Fibroblast of lung (primary cell): Measurements from ENCODE around the gene PTGS1. TPM values are rescaled to one million over a fixed set of nuclear protein-coding genes. Genes with fewer than 3 reads are reported as not detected.

Experiments
- DNase-seq, 2 donors: peaks; one replicate each; pipeline versions ENCODE4 v3.0.0 to v3.0.0-alpha.2; 2010; ENCODE audit warnings: low read depth in 2 of 2
- H2AFZ ChIP-seq: 2 replicates; pipeline ENCODE4 v1.5.1; 2012; ENCODE audit warnings: low read length, control low read depth, inconsistent platforms
- H3K27ac ChIP-seq: 2 replicates; pipeline ENCODE4 v1.5.1; 2011; ENCODE audit warnings: low read length, control low read depth; ENCODE audit not compliant: insufficient read depth
- H3K27me3 ChIP-seq: 2 replicates; pipeline ENCODE4 v1.5.1; 2011; ENCODE audit warnings: mild to moderate bottlenecking, low read length; ENCODE audit not compliant: control insufficient read depth, insufficient read depth
- H3K36me3 ChIP-seq: 2 replicates; pipeline ENCODE4 v1.5.1; 2011; ENCODE audit warnings: low read length; ENCODE audit not compliant: control insufficient read depth, insufficient read depth
- H3K4me1 ChIP-seq: 2 replicates; pipeline ENCODE4 v1.5.1; 2011; ENCODE audit warnings: low read length; ENCODE audit not compliant: control insufficient read depth, insufficient read depth; ENCODE audit errors: extremely low read depth
- H3K4me2 ChIP-seq: 2 replicates; pipeline ENCODE4 v1.5.1; 2011; ENCODE audit warnings: low read length, control low read depth; ENCODE audit not compliant: insufficient read depth; ENCODE audit errors: extremely low read depth
- H3K4me3 ChIP-seq, 4 experiments: fragments of 200-600 bp in 1 of 4; sonication (generic) in 1 of 4; replicated peaks in 1 of 4; 2 replicates each; pipeline ENCODE4 v1.5.1; 2011 to 2016; ENCODE audit warnings: low read length in 4 of 4, low read depth in 3 of 4, mild to moderate bottlenecking in 3 of 4, control low read depth in 2 of 4, inconsistent platforms in 1 of 4, mixed read lengths in 1 of 4; ENCODE audit not compliant: insufficient read depth in 1 of 4; ENCODE audit errors: control extremely low read depth in 1 of 4
- H3K79me2 ChIP-seq: 2 replicates; pipeline ENCODE4 v1.5.1; 2012; ENCODE audit warnings: mild to moderate bottlenecking, low read length, inconsistent platforms; ENCODE audit not compliant: control insufficient read depth, insufficient read depth
- H3K9ac ChIP-seq: 2 replicates; pipeline ENCODE4 v1.5.1; 2011; ENCODE audit warnings: mild to moderate bottlenecking, low read length, control low read depth; ENCODE audit not compliant: insufficient read depth
- H3K9me3 ChIP-seq: 2 replicates; pipeline ENCODE4 v1.5.1; 2012; ENCODE audit warnings: low read depth, low read length; ENCODE audit not compliant: control insufficient read depth, insufficient read depth
- H4K20me1 ChIP-seq: 2 replicates; pipeline ENCODE4 v1.5.1; 2011; ENCODE audit warnings: low read length; ENCODE audit not compliant: control insufficient read depth, insufficient read depth; ENCODE audit errors: extremely low read depth
- CTCF ChIP-seq, 2 donors: IDR thresholded peaks in 1 of 2; conservative IDR thresholded peaks in 1 of 2; 1 replicate in 1 of 2; 2 replicates in 1 of 2; pipeline ENCODE4 v1.5.1; 2011 to 2012; ENCODE audit warnings: low read length in 2 of 2, control low read depth in 1 of 2, inconsistent platforms in 1 of 2, low read depth in 1 of 2, mild to moderate bottlenecking in 1 of 2
- EZH2 ChIP-seq: IDR thresholded peaks from 2 replicates; pipeline ENCODE4 v1.5.1; 2012; ENCODE audit warnings: low read length, control low read depth, mild to moderate bottlenecking; ENCODE audit errors: missing control alignments
- polyA plus RNA-seq, 2 donors: library from polyadenylated mRNA; depleted of rRNA in 1 of 2; stranded (reverse) in 1 of 2; unstranded in 1 of 2; fragments of >200 nt; gene quantifications; 2 replicates each; pipeline ENCODE4 v1.2.1, GENCODE V29; 2011 to 2012; ENCODE audit warnings: missing spikeins in 1 of 2
- total RNA-seq: library from RNA; depleted of rRNA; stranded (reverse); fragments of >200 nt; gene quantifications from 2 replicates; pipeline ENCODE4 v1.2.1, GENCODE V29; 2014

The PTGS1 gene
- total and polyA plus RNA-seq, 2 donors (not counting 1 experiment from before 2014, with no cell fraction given), result 13.4 to 86.5 TPM

- H3K27ac ChIP-seq, result no peak overlapping the region
- no peak overlapping the region for H2AFZ ChIP-seq
- no peak for DNase-seq
- no peaks in the 10 kb centered on the region for H3K9me3 ChIP-seq
- H4K20me1 ChIP-seq, result no peaks in the 10 kb centered on the region
- no peaks in the 10 kb centered on the region for H3K36me3 ChIP-seq
- peaks cover 7% of the 10 kb centered on the region for H3K4me1 ChIP-seq
- no peaks in the 10 kb centered on the region for H3K27me3 ChIP-seq
- no peak overlapping the region for H3K9ac ChIP-seq
- no peak overlapping the region for H3K4me2 ChIP-seq
- no peaks in the 10 kb centered on the region for H3K79me2 ChIP-seq
- TF ChIP-seq EZH2 (no peak), CTCF (conservative IDR thresholded peaks at IDR 0.05 in 1 of 2, IDR thresholded peaks at IDR 0.05 in 1 of 2; ENCODE audit: low read depth in 1 of 2, low read length in 2 of 2) (no peak)
- no peak overlapping the region for H3K4me3 ChIP-seq
Measured at GRCh38 chr9:122349201-122349600, 21.6 kb upstream of the PTGS1 start.

GRCh38 chr9:122350577-122351355 is 20.1 kb upstream of the PTGS1 start:
- TF ChIP-seq EZH2 (no peak), CTCF (conservative IDR thresholded peaks at IDR 0.05 in 1 of 2, IDR thresholded peaks at IDR 0.05 in 1 of 2; ENCODE audit: low read depth in 1 of 2, low read length in 2 of 2) (peak; percentile 95 to 97)
- H3K27ac ChIP-seq, result no peak overlapping the region
- no peak overlapping the region for H3K4me2 ChIP-seq

GRCh38 chr9:122354536-122355199 is 16.2 kb upstream of the PTGS1 start:
- no peak for TF ChIP-seq CTCF (conservative IDR thresholded peaks at IDR 0.05 in 1 of 2, IDR thresholded peaks at IDR 0.05 in 1 of 2; ENCODE audit: low read depth in 1 of 2, low read length in 2 of 2)
- no peak for TF ChIP-seq EZH2

More at GRCh38 chr9:122350577-122351355, 20.1 kb upstream of the PTGS1 start:
- no peaks in the 10 kb centered on the region for H3K27me3 ChIP-seq
- no peaks in the 10 kb centered on the region for H4K20me1 ChIP-seq
- H2AFZ ChIP-seq, result no peak overlapping the region
- H3K4me3 ChIP-seq, result no peak overlapping the region
- no peaks in the 10 kb centered on the region for H3K9me3 ChIP-seq
- H3K36me3 ChIP-seq, result no peaks in the 10 kb centered on the region
- no peak overlapping the region for H3K9ac ChIP-seq
- H3K4me1 ChIP-seq, result peaks cover 7% of the 10 kb centered on the region
- H3K79me2 ChIP-seq, result no peaks in the 10 kb centered on the region
- peak; percentile 48 to 68 for DNase-seq

More at GRCh38 chr9:122354536-122355199, 16.2 kb upstream of the PTGS1 start:
- Histone ChIP-seq H3K9ac (no peak overlapping the region), H3K9me3 (no peaks in the 10 kb centered on the region), H3K36me3 (no peaks in the 10 kb centered on the region), H3K4me1 (no peaks in the 10 kb centered on the region), H3K79me2 (no peaks in the 10 kb centered on the region), H3K27ac (no peak overlapping the region), H4K20me1 (no peaks in the 10 kb centered on the region), H3K4me2 (no peak overlapping the region), H3K27me3 (no peaks in the 10 kb centered on the region), H2AFZ (no peak overlapping the region), H3K4me3 (no peak overlapping the region)
- DNase-seq, result no peak
